Embryonic facial prominence (tissue), 1 donor: Measurements from ENCODE around the gene MAGI2.

Experiments
- DNase-seq: peaks from one replicate; pipeline ENCODE4 v3.0.0-alpha.2; 2016; ENCODE audit errors: extremely low spot score

Gene MAGI2

DNA sequence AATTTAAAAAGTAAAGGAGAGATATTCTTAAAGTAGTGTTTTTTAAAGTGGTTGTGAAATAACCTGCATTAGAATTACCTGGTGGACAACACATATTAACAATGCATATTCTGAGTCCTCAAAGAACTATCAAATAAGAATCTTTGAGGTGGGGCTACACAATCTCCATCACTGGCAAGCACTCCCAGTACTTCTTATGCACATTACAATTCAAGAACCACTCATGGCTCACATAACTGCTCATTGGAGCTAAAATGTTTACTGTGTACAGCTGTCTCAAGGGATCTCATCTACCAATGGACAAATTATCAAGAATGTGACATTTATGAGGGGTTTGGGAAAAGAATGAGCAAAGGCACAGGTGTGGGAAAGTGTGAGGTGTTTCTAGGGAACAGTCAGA, 962.9 kb downstream of the MAGI2 start:
- no peak for DNase-seq

DNA sequence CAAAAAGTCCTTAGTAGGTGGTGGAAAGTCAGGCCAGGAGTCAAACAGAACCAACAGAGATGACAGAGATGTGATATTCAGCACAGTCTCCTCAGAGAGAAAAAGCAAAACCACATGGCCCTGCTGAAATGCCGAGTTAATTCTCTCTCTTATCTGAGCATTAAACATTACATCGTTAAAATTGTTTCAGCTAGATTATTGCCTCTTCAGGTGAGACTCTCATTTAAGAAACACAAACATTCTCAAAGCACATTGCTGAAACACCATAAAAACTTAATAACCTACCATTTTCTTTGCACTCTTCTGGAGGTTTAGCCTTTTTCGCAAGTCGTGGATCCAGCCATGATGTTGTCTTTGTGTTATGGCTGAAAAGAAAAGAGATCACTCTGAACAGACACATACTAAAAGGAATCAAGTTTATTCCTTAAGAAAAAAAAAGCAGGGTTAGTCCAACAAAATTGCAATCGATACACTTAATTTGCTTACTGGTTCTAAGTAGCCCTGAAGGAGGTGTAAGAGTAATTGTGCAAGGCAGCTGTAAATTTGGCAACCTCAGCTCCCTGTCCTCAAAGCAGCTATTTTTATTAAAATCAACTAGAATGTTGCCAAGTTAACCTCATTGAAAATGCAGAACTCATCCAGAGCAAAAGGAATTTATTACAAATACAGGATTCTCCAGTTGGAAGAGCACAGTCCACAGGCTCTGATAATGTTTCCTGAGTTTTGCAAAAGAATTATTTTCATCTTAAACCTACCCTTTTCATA, 963.8 kb downstream of the MAGI2 start:
- DNase-seq: no peak

DNA sequence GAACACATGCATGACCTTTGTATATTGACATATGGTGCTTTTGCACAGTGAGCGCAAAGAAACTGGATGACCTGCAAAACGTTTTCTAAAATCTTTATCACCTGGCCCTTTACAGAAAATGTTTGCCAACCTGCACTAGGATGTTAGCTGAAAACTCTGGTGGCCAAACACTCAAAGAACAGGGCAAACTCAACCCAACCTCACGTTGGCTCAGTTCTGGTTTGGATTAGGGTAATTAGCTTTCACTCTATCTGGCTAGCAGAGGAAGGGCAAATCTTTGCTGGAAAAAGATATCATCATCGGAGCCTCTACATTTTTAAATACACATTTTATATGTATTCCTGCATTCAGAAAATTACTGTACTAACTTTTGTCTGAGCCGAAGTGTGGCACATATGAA, 966.0 kb downstream of the MAGI2 start:
- no peak for DNase-seq

DNA sequence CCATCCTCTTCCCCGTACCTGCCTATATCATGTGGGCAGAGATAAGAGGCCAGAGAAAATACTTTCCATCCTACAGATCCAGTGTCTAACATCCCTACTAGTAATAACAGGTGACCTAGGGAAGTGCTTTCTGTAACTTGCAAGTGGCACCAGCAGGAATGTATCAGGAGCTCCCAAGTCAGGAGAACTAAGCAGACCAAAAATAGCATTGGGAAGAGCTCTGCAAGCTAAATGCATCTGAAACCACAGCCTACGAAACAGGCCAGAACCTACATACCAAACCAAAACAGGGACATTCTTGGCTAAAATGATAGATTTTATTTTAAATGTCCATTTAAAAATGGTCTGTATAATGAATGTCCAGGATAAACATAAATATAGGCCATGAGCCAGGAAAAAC, 974.1 kb downstream of the MAGI2 start:
- DNase-seq: no peak

DNA sequence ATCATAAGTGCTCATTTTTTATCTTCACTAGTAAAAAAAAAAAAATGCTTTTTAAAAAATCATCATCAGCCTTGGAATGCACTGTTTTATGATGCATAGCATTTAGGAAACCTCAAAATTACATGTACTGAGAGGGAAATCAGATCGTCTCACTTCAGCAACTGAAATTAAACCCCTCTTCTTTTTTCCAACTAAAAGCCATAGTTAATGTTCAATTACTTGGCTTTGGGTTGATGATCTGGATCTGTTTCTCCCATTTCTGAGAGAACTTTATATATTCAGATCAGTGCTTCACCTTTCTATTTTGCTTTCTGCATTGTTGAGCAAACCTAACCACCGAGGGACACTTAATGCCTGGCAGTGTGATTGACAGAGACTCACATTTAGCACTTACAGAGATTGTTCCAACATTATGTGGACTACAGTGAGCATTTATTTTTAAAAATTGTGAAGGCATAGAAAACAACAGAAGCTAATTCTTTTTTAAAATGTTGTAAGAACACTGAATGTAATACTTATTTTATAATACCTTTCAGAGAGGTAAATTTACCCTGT, 976.5 kb downstream of the MAGI2 start:
- DNase-seq: no peak

DNA sequence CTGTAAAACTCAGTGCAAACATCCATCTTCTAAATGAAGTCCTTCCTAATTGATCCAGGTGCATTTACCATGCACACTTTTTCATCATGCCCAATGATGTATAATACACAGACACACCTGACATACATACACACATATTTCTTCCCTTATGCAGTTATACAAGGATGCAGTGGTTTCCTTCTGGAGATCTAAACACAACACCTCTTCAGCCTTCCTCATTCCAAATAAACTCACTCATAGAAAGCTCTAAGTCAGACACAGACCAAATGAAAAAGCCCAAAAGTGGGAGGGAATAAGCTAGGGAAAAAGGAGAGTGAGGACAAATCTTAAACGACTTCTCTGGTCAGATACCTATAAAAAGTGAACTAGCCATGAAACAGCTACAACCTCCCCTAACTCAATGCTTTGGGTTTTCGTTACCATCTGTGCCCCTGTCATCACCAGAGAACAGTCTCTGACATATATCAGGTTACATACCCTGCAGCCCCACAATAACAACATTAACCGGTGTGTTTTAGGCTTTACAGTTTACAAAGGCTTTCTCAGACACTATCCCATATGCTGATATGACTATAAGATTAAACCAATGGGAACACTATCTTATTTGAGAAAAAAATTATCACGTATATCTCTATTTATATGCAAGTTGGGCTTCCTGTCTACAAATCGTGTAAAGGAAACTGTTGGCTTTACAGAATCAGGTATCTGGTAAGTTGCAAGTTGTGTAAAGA, 979.7 kb downstream of the MAGI2 start:
- DNase-seq: no peak

DNA sequence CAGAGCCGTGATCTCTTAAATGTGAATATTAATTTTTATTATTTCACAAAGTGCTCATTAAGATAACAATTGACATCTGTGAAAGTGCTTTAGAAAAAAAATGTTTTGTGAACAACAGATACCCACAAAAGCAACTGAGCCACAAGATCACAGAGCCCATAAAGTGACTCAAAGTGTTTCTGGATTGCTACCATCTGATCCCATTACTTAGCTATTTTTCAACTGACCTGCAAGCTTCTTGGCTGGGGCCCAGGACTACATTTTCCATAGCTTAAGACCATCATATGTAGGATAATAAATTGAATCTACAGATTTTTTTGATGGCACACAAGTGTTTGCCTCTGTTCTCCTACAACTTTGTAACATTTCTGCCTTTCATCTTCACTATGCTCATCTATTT, 980.4 kb downstream of the MAGI2 start:
- no peak for DNase-seq

DNA sequence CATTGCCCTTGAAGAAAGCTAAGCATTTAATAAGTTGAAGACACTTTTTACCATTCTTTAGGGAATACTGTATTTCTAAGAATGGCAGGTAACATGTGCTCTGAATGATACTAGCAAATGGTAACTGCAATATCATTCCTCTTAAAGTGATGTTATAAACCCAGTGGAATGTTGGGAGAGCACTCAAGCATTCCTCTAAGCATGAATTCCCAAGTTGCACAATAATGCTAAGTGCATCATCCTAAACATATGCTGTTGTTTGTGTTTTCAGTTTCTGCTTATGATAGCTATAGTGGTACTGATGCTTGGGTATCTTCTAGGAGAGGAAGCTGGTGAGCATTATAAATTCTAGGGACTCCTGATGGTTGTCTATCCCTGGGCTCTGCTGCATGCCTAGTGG, 980.9 kb downstream of the MAGI2 start:
- no peak for DNase-seq

DNA sequence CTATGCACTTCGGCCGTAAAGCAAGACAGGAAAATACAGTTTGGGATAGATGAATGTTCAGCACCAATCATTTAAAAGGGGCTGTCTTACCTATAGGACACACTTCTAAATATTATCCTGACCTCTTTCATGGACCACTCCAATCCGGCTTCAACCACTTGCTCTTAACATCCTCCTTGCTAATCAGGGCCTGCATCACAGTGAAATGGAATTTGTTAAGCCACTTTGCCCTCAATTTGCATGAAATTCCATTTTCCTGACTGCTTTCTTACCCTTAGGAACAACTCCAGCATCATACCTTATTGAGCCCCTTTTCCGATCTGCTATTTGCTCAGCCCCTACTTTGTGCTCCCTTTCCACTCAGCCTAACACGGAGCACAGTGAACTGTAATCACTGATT, 987.6 kb downstream of the MAGI2 start:
- DNase-seq: no peak

DNA sequence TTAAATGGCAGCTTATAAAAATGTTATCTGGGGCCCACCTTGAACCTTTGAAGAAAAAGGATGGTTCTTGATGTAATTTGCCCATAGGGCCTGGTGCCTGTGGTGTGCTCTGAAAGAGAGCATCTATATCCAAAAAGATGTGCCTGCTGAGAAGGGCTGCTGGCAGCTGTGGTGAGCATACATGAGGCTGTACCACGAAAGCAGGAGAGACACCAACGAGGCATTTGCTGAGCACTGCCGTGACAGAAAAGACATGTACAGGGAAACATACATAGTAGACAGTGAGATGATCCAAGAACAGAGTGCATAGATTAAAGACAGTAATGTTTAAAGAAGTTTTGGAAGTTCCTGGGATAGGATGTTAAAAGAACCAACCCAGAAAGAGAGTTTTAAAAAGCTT, 990.4 kb downstream of the MAGI2 start:
- no peak for DNase-seq

DNA sequence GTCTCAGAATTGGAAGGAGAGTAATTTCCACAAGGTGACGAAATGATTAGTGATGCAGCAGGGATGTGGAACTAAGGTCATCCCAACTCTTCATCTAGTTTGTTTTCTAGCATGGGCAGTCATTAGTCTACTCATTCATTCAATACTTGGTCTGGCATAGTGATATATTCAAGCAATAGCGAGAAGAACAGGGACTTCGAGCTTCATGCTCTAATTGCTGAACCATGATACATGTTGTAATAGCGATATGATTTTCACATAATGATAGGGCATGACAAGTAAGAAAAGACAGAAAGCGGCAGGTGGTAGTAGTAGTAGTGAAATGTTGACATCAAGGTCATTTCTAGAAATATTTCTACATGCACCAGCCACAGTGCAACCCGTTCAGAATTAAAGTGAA, 1002.8 kb downstream of the MAGI2 start:
- DNase-seq: no peak

DNA sequence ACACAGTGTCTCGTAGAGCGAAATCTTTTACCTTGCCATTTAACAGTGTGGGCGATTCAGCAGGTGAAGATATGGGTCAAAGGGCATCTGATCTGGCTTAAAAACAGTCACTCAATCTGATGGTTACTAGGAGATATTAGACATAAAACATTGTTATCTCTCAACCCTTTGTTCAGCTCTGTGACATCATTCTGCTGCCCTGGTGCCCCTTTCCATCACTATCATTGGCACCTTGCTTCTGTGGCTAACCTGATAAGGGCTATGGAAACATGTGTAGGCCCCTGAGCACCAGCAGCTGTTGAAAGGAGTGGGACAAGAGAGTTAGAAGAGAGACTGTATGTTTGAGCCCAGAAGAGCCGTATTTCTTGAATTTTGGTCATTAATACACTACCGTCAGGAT, 1004.6 kb downstream of the MAGI2 start:
- no peak for DNase-seq

DNA sequence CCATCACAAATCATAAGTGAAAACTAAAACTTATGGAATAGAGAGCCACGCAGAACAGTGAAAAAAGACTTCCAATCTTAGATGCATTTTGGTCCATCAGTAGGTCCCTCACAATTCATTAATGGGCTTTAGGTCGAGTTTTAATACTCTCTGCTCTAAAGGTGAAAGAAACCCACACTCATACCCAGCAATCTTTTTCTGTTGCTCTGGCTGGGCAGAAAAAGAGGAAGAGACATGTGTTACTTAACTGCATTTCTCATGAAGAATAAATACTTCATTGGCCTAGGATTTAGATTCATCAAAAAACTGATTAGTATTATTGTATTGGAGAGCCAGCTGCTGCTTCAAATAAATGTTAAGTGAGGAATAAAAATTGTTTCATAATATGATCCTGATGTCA, 1009.2 kb downstream of the MAGI2 start:
- DNase-seq: no peak

DNA sequence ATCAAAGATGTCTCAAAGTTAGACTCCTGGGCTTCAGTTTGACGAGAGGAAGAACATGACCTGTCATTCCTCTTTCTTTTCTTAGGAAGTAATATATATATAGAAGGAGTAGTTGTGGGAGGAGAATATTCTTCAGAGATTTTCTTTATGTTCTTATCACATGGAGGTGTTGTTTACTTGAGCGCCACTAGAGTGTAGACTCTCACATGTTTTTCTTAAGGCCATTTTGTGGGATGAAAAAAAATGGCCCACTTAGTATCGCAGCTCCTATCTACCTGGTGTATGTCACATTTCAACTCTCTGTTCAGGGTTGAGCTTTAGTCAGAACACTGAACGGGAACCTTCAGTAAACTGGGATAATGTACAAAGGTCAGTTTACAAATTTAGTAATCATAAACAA, 1009.7 kb downstream of the MAGI2 start:
- no peak for DNase-seq

DNA sequence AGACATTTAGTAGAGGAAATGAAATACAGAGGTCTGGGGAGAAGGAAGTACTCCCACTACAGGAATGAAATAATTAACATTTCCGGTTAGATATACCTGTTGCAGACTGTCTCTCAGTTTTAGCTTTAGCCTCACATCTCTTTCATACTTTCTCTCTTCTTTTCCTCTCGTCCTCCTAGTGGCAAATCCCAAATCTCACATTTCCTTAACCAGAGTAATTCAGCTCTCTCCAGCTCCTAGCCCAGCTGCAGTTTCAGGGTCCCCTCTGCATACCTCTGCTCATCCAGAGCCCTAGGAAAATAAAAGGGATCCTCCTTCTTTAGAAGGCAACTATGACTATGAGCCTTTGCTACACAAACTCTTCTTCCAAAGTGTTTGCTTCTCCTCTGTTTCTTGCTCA, 1011.7 kb downstream of the MAGI2 start:
- DNase-seq: no peak

DNA sequence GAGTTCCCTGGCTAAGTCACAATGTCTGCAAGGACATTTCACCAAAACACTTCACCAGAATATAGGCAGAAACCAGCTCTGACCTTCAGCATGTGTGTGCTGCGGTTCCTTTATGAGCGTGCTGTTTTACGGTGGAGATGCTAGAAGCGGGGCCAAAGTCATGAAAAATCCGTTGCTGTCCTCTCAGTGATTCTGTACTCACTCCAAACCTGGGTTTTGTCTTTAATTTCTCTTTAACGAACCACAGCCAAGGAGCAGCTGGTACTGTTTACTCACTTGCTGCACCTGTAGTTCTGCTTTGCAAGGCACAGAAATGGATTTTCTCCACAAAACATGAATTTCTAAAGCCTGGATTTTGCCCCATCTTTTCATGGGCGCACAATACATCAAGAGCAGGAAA, 1015.0 kb downstream of the MAGI2 start:
- DNase-seq: no peak

DNA sequence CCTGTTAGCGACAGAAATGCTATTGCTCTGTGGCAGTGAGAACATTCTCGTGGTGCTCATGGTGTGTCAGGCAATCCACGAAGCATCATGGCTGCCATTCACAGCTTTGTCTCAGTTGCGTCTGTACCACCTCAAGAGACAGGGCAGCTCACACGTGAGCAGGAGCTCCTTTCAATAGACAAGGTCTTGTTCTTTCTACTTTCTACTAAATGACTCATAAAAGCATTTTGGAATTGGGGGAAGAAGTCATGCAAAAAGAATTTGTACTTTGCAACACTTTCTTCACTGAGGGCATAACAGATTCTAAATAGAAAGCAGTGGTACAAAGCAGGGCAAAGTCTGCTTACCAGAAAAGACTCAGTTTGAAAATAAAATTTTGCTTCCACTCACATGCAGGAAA, 1016.3 kb downstream of the MAGI2 start:
- DNase-seq: no peak

DNA sequence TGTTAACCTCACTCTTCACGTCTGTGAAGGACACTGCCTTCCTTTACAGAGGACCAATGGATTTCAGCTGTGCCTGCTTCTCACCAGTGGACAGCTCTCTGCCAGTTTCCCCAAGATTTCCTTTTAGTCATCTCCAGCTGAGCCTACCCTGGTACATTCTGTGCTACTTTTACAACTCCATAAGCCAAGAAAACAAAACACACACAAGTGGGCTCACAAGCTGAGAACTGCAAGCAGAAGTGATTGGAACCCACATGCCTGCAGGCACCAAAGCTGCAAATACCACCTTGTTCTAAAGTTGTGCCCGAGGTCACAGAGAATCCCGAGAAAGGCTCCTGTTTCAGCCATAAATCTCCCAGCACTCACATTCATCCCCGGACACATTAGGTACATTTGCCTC, 1018.1 kb downstream of the MAGI2 start:
- DNase-seq: no peak

DNA sequence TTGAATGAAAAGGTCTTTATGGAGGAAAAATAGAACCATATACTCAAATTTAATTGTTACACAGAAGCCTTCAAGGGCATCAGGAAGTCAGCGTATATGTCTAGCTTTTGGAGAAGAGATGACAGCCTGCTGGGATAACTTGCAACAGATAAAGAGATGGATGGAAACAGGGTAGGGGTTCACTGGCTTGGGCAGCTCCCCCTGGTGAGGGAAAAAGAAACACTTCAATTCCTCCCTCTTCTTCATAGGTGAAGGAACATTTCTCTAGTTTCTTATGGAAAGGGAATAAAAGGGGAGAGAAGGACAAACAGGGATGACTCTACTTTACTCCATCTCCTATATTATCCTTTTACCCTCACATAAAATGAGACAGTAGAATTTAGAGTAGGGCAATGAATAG, 1019.2 kb downstream of the MAGI2 start:
- DNase-seq: no peak

DNA sequence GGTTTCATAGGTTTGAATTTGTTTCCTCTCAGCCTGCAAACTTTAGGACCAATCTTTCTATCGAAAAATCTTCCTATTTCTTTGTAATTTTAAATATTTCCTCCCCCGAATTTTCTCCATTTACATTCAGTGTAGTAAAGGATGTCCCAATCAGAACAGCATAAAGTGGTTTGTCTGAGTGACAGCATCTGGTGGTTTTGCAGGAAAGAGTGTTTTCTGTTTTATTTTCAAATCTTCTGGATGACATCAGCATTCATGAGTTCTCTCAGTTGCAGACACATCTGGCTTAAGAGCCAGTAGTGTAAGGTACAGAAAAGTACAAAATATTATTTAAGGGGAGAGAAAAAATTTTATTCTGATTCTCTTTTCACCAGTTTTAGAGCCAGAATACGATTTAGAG, 1020.0 kb downstream of the MAGI2 start:
- no peak for DNase-seq

DNA sequence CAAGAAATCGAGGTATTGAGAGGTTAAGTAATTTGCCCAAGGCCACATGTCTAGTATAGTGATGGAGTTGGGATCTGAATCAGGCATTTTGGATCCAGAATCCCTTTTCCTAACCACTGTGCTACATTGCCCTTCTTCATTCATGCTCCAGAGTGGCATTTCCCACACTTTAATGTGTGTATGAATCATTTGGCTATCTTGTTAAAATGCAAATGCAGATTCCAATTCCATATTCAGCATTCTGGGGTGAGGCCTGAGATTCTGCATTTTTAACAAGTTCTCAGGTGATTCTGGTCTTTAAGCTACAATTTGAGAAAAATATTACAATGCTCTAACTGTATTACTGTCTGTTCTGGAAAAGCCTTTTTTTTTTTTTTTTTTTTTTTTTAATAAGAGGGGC, 1023.6 kb downstream of the MAGI2 start:
- DNase-seq: no peak

DNA sequence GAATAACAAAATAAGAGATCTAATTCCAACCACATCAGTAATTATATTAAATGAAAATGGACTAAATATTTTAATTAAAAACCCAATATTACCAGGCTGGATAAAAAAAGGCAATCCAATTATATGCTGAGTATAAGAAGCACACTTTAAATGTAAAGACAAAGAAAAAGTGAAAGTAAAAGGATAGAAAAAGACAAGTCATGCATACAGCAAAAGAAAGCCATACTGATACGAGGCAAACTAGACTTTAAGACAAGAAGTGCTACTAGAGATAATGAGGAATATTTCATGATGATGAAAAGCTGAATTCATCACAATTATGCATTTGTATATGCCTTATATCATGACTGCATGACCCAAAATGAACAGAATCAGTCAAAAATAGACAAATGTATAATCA, 1026.3 kb downstream of the MAGI2 start:
- no peak for DNase-seq

DNA sequence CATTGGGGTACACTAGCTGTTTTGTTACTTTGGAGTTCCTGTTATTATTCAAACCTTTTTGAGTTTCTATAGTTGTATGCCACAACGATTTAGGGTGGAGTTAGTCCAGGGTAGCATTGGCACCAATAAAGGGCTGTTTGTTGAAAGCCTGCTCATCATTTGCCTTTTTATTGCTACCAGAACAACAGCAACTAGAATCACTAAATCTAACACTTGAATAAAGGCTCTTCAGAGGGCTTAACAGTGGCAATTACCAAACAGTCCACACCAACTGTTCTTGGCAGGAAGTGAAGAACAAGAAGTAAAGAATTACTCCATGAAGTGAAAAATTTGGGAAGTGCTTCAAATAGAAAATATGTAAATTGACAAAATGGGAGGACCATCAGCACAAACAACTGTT, 1033.5 kb downstream of the MAGI2 start:
- no peak for DNase-seq
